Hepatocyte (in vitro differentiated cells): ENCODE data around the gene ABR. TPM values are rescaled to one million over a fixed set of nuclear protein-coding genes. Genes with fewer than 3 reads are reported as not detected.

Experiments used
- DNase-seq: peaks from one replicate; pipeline ENCODE4 v3.0.0-alpha.2; 2016; ENCODE audit warnings: low spot score
- H2AFZ ChIP-seq: fragments of 200-600 bp; sonication (generic); 2 replicates; pipeline ENCODE4 v1.6.0; 2016; ENCODE audit warnings: antibody characterized with exemption, mild to moderate bottlenecking
- H3K27ac ChIP-seq: fragments of 200-600 bp; sonication (generic); 2 replicates; pipeline ENCODE4 v1.5.1; 2016; ENCODE audit warnings: mild to moderate bottlenecking
- H3K27me3 ChIP-seq: fragments of 200-600 bp; sonication (generic); 2 replicates; pipeline ENCODE4 v1.6.1; 2016
- H3K36me3 ChIP-seq: fragments of 200-600 bp; sonication (generic); replicated peaks from 2 replicates; pipeline ENCODE4 v1.5.1; 2016; ENCODE audit warnings: low read depth; ENCODE audit not compliant: insufficient read depth
- H3K4me1 ChIP-seq: fragments of 200-600 bp; sonication (generic); 2 replicates; pipeline ENCODE4 v1.5.1; 2016; ENCODE audit warnings: mild to moderate bottlenecking, moderate library complexity; ENCODE audit not compliant: insufficient read depth
- H3K4me2 ChIP-seq: fragments of 200-600 bp; sonication (generic); 2 replicates; pipeline ENCODE4 v1.6.0; 2016
- H3K4me3 ChIP-seq: fragments of 200-600 bp; sonication (generic); 2 replicates; pipeline ENCODE4 v1.5.1; 2016; ENCODE audit warnings: mild to moderate bottlenecking
- H3K79me2 ChIP-seq: fragments of 200-600 bp; sonication (generic); 2 replicates; pipeline ENCODE4 v1.6.0; 2017; ENCODE audit warnings: mild to moderate bottlenecking
- H3K9me2 ChIP-seq: fragments of 200-600 bp; sonication (generic); replicated peaks from 2 replicates; pipeline ENCODE4 v1.6.0; 2017; ENCODE audit warnings: mild to moderate bottlenecking; ENCODE audit not compliant: insufficient read depth
- H3K9me3 ChIP-seq: fragments of 200-600 bp; sonication (generic); 2 replicates; pipeline ENCODE4 v1.5.1; 2016; ENCODE audit warnings: low read depth, mild to moderate bottlenecking
- H4K20me1 ChIP-seq: fragments of 200-600 bp; sonication (generic); 2 replicates; pipeline ENCODE4 v1.6.0; 2016; ENCODE audit warnings: mild to moderate bottlenecking; ENCODE audit not compliant: insufficient read depth, poor library complexity, severe bottlenecking
- EZH2 ChIP-seq: fragments of 200-600 bp; sonication (generic); IDR thresholded peaks from 2 replicates; pipeline ENCODE4 v1.6.1; 2016; ENCODE audit warnings: antibody characterized with exemption, mild to moderate bottlenecking, borderline replicate concordance
- EZH2phosphoT487 ChIP-seq: fragments of 200-600 bp; sonication (generic); IDR thresholded peaks from one replicate; pipeline ENCODE4 v1.6.1; 2018; ENCODE audit warnings: antibody characterized with exemption, mild to moderate bottlenecking, low read depth, moderate library complexity; ENCODE audit not compliant: unreplicated experiment, severe bottlenecking
- WGBS: methylation state at CpG from one replicate; pipeline ENCODE4 v1.1.6; 2016; ENCODE audit warnings: low lambda C conversion rate; ENCODE audit errors: missing lambda C conversion rate; 5-methylcytosine and 5-hydroxymethylcytosine counted together
- polyA plus RNA-seq: library from polyadenylated mRNA; unstranded; fragments of >200 nt; fragmentation: Nextera tagmentation; extraction: Ambion mirVana; gene quantifications from 2 replicates; pipeline ENCODE4 v1.2.1, GENCODE V29; 2016
- total RNA-seq: library from RNA; depleted of rRNA; stranded (reverse); fragments of >200 nt; gene quantifications from 2 replicates; pipeline ENCODE4 v1.2.3, GENCODE V29; 2014
- TF ChIP-seq, protein P1 (sequence below): fragments of 200-600 bp; sonication (generic); IDR thresholded peaks from 2 replicates; pipeline ENCODE4 v1.5.1; 2016; ENCODE audit warnings: antibody characterized with exemption, mild to moderate bottlenecking; ENCODE audit not compliant: poor library complexity

ABR gene
- total and polyA plus RNA-seq, 2 experiments from 2014 or later: 26.8 to 51.5 TPM

GRCh38 chr17:1096215-1096614 lies 83.6 kb downstream of the ABR start:
- no peak for DNase-seq
- Histone ChIP-seq H3K4me1 (peaks cover 13% of the 10 kb centered on the region), H3K79me2 (peaks cover 3% of the 10 kb centered on the region), H3K9me3 (no peaks in the 10 kb centered on the region), H3K27me3 (no peaks in the 10 kb centered on the region), H4K20me1 (no peaks in the 10 kb centered on the region), H3K36me3 (no peaks in the 10 kb centered on the region), H3K4me3 (no peak overlapping the region), H3K4me2 (peak overlapping the region; percentile 27), H3K9me2 (no peaks in the 10 kb centered on the region), H3K27ac (peak overlapping the region; percentile 76), H2AFZ (no peak overlapping the region)
- WGBS: 64% methylated on average over 9 of the region's 9 CpGs
- TF ChIP-seq, protein P1, sequence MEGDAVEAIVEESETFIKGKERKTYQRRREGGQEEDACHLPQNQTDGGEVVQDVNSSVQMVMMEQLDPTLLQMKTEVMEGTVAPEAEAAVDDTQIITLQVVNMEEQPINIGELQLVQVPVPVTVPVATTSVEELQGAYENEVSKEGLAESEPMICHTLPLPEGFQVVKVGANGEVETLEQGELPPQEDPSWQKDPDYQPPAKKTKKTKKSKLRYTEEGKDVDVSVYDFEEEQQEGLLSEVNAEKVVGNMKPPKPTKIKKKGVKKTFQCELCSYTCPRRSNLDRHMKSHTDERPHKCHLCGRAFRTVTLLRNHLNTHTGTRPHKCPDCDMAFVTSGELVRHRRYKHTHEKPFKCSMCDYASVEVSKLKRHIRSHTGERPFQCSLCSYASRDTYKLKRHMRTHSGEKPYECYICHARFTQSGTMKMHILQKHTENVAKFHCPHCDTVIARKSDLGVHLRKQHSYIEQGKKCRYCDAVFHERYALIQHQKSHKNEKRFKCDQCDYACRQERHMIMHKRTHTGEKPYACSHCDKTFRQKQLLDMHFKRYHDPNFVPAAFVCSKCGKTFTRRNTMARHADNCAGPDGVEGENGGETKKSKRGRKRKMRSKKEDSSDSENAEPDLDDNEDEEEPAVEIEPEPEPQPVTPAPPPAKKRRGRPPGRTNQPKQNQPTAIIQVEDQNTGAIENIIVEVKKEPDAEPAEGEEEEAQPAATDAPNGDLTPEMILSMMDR: no peak
- TF ChIP-seq EZH2 (no peak), EZH2phosphoT487 (no peak)

- H3K9me3 ChIP-seq: no peaks in the 10 kb centered on the region
- H3K9me2 ChIP-seq: no peaks in the 10 kb centered on the region
- no peak overlapping the region for H3K4me3 ChIP-seq
- no peaks in the 10 kb centered on the region for H3K36me3 ChIP-seq
- H3K4me1 ChIP-seq: peaks cover 13% of the 10 kb centered on the region
- H3K79me2 ChIP-seq: peaks cover 3% of the 10 kb centered on the region
- H3K4me2 ChIP-seq: peak overlapping the region; percentile 27
- peak overlapping the region; percentile 76 for H3K27ac ChIP-seq
- no peak for DNase-seq
- 87% methylated on average over 8 of the region's 8 CpGs for WGBS
- H3K27me3 ChIP-seq: no peaks in the 10 kb centered on the region
- TF ChIP-seq EZH2phosphoT487 (no peak), EZH2 (no peak)
- TF ChIP-seq, protein P1: no peak
- H2AFZ ChIP-seq: no peak overlapping the region
- H4K20me1 ChIP-seq: no peaks in the 10 kb centered on the region
Observed at GRCh38 chr17:1095853-1096173, 84.0 kb downstream of the ABR start.

DNA sequence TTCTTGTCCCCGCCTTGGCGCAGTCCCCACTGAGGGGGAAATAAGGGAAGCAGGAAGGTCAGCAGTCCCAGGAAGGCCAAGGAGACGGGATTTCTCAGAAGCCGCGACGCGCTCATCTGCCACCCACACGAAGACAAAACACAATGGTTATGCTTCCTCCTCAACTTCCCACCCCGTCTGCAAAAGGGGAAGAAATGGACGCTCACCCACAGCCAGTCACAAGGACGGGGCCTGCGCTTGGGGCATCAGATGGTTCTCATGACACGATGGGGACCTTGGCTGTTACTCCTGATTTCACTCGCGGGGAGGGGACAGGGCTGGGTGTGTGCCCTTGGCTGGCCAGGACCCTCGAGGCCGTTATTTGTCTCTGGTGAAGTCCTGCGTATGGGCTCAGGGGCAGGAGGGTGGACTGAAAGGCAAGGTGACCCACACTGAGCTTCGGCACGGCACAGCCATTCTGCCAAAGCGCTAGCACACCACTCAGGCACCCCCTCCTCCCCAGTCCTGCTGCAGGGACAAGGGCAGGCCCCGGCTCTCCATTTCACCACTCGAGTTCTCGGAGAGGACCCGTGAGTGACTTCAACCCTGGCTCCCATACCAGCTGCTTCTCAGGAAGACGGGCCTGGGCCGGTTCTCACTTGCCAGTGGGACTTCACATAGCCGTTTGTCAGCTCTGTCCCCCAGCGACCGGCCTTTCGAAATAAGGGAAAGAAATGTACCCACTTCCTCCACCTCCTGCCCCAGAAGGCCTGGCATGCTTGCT lies 84.5 kb downstream of the ABR start:
- Histone ChIP-seq H3K79me2 (peaks cover 3% of the 10 kb centered on the region), H3K36me3 (no peaks in the 10 kb centered on the region), H3K9me3 (no peaks in the 10 kb centered on the region), H4K20me1 (no peaks in the 10 kb centered on the region), H3K4me3 (no peak overlapping the region), H3K9me2 (no peaks in the 10 kb centered on the region), H3K4me2 (no peak overlapping the region), H3K27me3 (no peaks in the 10 kb centered on the region), H3K4me1 (peaks cover 13% of the 10 kb centered on the region), H2AFZ (no peak overlapping the region), H3K27ac (peak overlapping the region; percentile 76)
- no peak for DNase-seq
- 92% methylated on average over 31 of the region's 31 CpGs for WGBS
- TF ChIP-seq, protein P1: no peak
- TF ChIP-seq EZH2phosphoT487: no peak
- TF ChIP-seq EZH2: no peak

DNA sequence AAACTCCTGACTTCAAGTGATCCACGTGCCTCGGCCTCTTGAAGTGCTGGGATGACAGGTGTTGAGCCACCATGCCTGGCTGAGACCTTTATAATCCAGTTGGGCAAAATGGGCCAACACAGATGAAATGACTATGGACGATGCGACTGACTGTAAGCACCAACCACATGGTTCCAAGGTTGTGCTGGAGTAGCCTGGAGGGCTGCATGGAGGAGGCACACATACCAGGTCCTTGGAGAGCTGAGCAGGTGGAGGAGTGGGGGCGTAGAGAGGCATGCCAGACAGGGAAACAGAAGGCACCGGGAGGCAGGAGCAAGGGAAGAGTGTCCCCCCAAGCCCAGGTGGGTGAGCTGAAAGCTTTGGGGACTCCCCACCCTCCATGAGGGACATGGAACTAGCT lies 85.2 kb downstream of the ABR start:
- H3K36me3 ChIP-seq: no peaks in the 10 kb centered on the region
- DNase-seq: no peak
- peaks cover 13% of the 10 kb centered on the region for H3K4me1 ChIP-seq
- WGBS: 94% methylated on average over 6 of the region's 6 CpGs
- no peak overlapping the region for H3K4me2 ChIP-seq
- peaks cover 3% of the 10 kb centered on the region for H3K79me2 ChIP-seq
- H2AFZ ChIP-seq: no peak overlapping the region
- H3K27me3 ChIP-seq: no peaks in the 10 kb centered on the region
- H4K20me1 ChIP-seq: no peaks in the 10 kb centered on the region
- no peak for TF ChIP-seq EZH2
- TF ChIP-seq, protein P1: no peak
- H3K9me2 ChIP-seq: no peaks in the 10 kb centered on the region
- H3K9me3 ChIP-seq: no peaks in the 10 kb centered on the region
- no peak overlapping the region for H3K4me3 ChIP-seq
- no peak overlapping the region for H3K27ac ChIP-seq
